H54 (cell line): Measurements from ENCODE around the gene COMMD1.

Source experiments
- DNase-seq: peaks from one replicate; pipeline ENCODE4 v3.0.0; 2011; ENCODE audit warnings: low spot score, mixed read lengths; ENCODE audit not compliant: insufficient read length
- FAIRE-seq: peaks from 3 replicates; lab custom pipeline; 2011; peaks lifted over from hg19 to GRCh38; lab: Jason Lieb, UNC
- POLR2A ChIP-seq: IDR thresholded peaks from 2 replicates; pipeline ENCODE4 v1.6.1; 2011; ENCODE audit warnings: low read depth, mild to moderate bottlenecking, low read length

Gene COMMD1

DNA sequence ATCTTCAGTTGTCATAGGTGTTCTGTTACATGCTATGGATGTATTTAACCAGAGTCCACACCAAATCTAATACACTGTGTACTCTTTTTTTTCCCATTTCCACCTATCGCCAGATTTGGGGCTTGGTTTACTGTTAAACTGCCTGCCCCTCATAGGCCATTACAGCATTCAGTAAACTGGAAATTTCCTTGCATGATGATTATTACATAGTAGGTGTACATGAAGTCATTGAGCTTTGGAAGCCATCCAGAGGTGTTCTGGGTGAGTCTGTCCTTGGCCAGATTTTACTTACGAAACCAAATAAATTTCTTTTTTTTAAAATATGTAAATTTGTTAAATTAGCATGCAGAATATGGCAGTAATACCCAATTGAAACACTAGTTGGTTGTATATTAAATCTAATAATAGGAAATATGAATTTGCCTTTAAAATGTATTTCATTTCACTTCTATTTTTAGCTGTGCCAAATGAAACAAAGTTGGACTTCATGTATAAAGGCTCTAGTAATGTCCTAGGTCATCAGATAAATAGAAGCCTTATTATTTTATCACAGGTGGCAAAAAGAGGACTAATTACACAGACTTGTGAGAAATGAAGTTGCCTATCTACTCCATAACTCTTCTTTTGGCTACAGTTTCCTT, 60.7 kb downstream of the COMMD1 start:
- no peak for TF ChIP-seq POLR2A
- DNase-seq: no peak
- FAIRE-seq: peak; percentile 20

DNA sequence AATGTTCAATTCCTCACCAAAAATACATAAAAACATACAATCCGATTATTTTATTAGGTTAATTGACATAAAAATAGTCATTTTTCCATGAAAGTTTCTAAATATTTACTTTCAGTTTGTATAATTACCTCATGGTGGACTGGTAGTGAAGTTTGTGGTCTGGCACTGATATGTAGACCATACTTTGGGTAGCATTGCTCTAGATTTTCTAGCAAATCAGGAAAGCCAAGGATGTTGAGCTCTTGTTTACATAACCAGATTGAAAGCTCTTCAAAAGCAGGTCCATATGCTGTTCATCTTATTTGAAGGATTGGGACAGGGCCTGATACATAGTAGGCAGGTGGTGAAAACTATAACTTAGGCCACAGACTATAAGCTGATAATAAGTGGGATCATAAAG, 61.8 kb downstream of the COMMD1 start:
- no peak for FAIRE-seq
- no peak for TF ChIP-seq POLR2A
- DNase-seq: no peak

DNA sequence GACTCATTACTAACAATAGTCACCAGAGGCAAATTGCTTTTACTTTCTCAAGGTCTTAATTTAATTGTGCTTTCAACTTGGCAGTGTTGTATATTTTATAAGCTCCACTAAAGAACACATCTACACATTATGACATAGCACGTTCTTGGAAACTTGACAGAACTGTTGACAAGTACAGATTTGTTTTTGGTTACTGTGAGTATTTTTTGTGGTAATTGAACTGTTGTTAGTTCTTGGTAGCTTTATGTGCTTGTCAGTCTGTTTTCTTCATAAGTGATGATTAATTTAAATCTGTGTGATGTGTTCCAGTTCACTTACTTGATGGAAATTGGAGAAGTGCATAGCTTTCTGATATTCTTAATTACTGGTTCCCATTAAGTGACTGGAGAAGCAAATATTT, 63.9 kb downstream of the COMMD1 start:
- TF ChIP-seq POLR2A: no peak
- no peak for DNase-seq
- peak; percentile 64 for FAIRE-seq

DNA sequence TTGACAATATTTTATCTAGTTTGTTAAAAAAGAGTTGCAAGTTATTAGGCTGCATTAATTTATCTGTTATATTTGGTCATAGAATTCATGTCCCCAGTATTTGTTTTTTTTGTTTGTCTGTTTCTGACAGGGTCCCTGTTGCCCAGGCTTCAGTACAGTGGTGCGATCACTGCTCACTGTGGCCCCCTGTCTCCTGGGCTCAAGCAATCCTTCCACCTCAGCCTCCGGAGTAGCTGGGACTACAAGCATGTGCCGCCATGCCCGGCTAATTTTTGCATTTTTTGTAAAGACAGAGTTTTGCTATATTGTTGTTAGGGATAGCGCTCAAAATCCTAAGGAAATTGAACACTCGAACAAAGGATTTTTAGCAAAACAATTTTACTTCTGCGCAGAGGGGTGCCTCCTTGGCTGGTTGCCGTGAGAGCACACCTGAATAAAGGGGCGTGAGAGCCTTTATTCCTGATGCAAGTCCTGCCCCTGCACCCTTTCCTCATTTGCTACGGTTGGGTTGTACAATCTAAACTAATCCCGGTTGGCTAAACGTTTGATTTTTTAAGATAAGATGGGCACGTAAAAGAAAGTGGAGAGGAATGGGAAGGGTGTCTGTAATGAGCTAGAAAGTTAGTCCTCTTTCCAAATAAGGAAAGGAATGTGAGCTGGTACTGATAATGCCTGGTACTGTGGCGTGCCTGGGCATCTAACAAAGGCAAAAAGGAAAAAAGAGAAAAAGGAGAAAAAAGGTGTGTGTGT, 65.5 kb downstream of the COMMD1 start:
- no peak for FAIRE-seq
- TF ChIP-seq POLR2A: no peak

DNA sequence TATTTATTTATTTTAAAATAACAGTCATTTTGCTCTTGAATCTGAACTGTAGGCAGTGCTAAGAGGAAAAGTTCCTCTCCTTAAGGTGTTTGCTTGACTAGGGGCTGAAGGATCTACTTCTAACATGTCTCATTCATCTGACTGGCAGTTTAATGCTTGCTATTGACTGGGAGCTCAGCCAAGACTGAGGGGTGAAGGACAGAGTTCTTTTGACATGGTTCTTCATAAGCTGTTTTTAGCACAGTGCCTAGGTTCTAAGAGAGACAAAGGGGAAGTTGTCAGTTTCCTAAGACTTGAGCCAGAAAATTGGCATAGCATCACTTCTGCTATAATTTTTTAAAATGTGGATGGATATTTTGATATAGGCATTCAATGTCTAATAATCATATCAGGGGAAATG, 73.0 kb downstream of the COMMD1 start:
- no peak for DNase-seq
- FAIRE-seq: no peak
- TF ChIP-seq POLR2A: no peak

More for the DNA sequence above, 65.5 kb downstream of the COMMD1 start:
- DNase-seq: no peak

DNA sequence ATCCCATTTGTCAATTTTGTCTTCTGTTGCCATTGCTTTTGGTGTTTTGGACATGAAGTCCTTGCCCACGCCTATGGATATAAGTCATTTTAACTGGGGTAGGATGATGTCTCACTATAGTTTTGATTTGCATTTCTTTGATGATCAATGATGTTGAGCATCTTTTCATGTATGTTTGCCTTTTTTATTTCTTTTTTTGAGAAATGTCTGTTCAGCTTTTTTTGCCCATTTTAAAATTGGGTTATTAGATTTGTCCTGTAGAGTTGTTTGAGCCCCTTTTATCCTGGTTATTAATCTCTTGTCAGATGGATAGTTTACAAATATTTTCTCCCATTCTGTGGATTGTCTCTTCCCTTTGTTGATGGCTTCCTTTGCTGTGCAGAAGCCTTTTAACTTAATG, 75.3 kb downstream of the COMMD1 start:
- FAIRE-seq (no peak), DNase-seq (no peak)
- TF ChIP-seq POLR2A: no peak

DNA sequence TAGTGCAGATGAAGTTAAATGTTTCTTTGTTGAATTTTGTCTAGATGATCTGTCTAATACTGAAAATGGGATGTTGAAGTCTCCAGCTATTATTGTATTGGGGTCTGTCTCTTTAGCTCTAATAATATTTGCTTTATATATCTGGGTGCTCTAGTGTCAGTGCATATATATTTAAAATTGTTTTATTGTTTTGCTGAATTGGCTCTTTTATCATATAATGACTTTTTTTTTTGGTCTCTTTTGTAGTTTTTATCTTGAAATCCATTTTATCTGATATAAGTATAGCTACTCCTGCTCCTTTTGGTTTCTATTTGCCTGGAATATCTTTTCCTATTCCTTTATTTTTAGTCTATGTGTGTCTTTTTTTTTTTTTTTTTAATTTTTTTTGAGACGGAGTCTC, 79.2 kb downstream of the COMMD1 start:
- FAIRE-seq (no peak), DNase-seq (no peak)
- no peak for TF ChIP-seq POLR2A

DNA sequence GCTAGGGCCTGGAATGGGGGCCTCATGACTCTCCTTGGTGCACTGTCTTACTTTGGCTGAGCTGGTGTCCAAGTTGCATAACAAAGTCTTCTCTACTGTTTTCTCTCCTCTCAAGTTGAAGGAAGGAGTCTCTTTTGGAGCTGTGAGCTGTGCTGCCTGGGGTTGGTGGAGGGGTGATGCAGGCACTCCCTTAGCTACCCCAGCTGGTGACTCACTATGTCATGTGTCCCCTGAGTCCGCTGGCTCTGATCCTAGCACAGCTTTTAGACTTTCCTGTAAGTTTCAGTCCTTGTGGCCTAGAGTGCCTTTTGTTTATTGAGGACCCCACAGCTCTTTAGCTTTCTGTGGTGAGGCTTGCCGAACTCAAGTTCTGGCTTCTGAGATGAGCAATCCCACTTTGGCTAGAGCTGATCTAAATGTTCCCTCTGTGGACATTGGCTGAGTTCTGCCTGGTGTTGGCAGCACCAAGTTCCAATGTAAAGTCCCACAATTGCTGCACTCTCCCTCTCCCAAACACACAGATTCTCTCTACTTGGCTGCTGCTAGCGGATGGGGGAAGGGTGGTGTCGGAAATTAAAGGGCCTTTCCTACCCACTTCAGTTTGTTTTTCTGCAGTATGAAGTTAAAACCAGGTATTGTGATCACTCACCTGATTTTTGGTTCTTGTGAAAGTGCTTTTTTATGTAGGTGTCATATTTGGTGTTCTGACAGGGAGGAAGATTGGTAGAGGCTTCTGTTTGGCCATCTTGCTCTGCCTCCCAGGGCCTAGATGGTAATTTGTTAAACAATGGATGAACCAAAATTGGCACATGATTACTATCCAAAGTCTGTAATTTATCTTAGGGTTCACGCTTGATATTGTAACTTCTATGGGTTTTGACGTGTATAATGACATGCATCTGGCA, 83.2 kb downstream of the COMMD1 start:
- no peak for FAIRE-seq
- no peak for TF ChIP-seq POLR2A
- no peak for DNase-seq

DNA sequence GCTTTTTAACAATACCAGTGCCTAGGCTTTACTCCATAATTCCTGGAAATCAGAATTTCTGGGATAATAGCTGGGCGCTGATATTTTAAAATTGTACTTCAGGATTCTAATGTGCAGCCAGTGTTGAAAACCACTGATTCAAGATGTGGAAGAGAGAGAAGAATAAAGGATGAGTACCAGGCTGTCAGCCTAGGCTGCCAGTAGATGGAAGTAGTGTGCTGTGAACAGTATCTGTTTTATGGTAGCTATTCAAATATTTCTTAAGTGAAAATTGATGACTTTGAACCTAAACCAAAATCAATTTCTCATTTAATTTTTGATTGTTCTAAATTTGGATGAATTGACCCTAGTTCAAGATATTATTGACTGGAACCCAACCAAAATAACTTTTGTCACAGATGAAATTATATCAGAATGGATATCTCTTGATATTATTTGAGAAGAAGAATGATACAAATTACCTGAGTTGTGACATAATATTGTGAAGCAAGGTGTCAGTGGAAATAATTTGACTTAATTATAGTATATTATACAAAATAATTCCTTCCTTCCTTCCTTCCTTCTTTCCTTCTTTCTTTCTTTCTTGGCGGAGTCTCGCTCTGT, 88.0 kb downstream of the COMMD1 start:
- peak; percentile 84 for FAIRE-seq
- no peak for TF ChIP-seq POLR2A
- DNase-seq: peak; percentile 24

DNA sequence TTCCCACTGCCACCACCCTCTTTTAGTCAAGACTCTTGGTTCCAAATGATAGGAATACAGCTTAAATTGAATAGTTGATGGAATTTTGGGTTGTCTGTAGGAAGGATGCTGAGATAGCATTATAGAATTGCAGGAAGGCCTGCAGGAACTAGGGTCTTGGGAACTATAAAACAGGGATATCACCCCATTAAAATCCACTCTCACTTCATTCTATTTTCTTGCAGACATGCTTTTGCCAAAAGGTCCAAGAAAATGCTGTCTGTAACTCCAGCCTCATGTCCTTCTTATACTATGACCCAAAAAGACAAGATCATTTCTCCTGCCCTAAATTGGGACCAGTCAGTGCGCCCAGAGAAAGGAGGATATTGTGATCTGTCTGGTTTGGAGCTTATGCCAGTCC, 89.1 kb downstream of the COMMD1 start:
- no peak for TF ChIP-seq POLR2A
- no peak for DNase-seq
- FAIRE-seq: no peak

DNA sequence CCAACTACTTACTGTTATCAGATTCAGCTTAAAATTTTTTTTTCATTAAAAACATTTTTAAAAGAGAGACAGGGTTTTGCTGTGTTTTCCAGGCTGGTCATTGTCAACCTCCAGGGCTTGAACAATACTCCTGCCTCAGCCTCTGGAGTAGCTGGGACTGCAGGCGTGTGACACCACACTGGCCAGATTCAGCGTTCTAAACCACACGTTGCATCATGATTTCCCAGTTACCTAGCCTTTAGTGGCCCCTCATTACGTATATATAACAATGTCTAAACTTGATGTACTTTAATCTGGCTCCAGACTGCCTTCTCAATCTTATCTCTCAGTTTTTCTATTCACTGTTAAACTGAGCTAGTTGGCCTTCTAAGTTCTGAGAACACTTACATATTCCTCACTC, 89.6 kb downstream of the COMMD1 start:
- TF ChIP-seq POLR2A: no peak
- FAIRE-seq (no peak), DNase-seq (no peak)

DNA sequence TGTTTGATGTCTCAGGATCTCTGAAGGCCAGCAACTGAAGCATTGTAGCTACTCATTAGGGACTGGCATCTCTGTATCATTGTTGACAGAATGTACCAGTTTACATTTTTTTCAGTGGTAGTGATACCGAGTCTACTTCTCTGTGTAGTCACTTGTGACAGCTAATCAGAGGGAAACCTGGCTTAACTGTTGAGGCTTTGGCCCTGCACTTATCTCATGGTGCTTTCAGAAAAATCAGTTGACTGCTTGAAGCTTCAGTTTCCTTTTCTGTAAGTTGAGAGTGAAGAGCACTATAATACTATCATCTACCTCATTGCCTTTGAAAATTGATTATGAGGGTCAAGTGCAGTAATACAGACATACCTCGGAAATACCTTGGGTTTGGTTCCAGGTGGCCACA, 90.0 kb downstream of the COMMD1 start:
- TF ChIP-seq POLR2A: no peak
- DNase-seq: no peak
- no peak for FAIRE-seq

DNA sequence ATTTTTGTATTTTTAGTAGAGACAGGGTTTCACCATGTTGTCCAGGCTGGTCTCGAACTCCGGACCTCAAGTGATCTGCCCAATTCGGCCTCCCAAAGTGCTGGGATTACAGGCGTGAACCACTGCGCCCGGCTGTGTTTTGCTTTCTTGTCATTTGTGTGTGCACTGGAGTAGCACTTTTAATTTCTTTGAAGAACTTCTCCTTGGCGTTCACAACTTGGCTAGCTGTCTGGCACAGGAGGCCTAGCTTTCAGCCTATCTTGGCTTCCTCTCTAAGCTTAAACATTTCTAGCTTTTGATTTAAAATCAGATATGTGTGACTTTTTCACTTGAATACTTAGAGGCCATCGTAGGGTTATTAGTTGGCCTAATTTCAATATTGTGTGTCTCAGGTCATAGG, 93.0 kb downstream of the COMMD1 start:
- FAIRE-seq (no peak), DNase-seq (no peak)
- TF ChIP-seq POLR2A: no peak

DNA sequence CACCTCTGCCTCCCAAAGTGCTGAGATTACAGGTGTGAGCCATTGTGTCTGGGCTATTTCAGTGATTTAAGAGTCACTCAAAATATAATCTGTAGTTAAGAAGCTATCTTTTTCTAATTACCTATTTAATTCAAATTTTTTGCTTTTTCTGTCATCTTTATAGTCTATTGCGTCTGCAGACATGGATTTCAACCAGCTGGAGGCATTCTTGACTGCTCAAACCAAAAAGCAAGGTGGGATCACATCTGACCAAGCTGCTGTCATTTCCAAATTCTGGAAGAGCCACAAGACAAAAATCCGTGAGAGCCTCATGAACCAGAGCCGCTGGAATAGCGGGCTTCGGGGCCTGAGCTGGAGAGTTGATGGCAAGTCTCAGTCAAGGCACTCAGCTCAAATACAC, 95.1 kb downstream of the COMMD1 start:
- DNase-seq (no peak), FAIRE-seq (no peak)

More for the DNA sequence above, 95.1 kb downstream of the COMMD1 start:
- no peak for TF ChIP-seq POLR2A
